NCI-H748 (cell line): ENCODE data around the gene WBP1L.
"Not testable (repeated sequence)": the region's sequence is repeated elsewhere in the genome, so short reads cannot be mapped to it uniquely, and the experiment has no call there.

Experiments used
- DNase-seq: peaks from one replicate; lab custom pipeline; 2025; ENCODE audit not compliant: unreplicated experiment; lab: John Stamatoyannopoulos, UW

The WBP1L gene

DNA sequence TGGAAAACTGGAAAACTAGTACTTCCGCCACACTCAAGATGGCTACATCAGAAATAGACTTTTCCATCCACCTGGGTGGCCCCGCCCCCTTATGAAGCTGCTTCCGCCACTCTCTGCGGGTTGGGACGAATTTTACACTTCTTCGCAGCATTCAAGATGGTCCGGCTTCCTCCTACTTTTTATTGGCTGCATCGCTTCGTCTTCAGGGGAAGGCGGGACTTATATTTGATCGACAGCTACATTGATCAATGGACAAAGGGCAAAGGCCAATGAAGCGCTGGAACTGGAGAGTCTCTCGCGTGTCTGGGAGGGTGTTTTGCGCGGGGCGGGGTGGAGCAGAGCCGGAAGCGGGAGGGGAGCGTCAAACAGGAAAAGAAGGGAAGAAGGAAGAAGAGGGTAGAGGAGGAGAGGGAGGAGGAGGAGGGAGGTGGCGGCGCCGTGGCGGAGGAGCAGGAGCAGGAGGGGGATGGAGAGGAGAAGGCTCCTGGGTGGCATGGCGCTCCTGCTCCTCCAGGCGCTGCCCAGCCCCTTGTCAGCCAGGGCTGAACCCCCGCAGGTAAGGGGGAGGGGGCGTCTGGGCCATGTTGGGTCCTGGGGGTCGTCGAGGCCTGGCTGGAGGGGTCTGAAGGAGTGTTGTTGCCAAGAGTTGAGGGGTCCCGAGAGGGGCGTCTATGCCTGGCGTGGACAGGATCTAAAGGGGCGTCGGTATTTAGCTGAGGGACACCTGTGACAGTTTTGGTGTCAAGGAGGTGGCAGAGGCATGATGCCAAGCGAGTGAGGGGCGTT, at the start of gene WBP1L:
WBP1L (plus strand) TSS at position 361 of the 786 bp plus-strand sequence; CDS start at position 467, 106 bp downstream.
- DNase-seq = peak; percentile 97

- not testable (repeated sequence) for DNase-seq
Measured at GRCh38 chr10:102695401-102695800, 48.3 kb upstream of the WBP1L start.

DNA sequence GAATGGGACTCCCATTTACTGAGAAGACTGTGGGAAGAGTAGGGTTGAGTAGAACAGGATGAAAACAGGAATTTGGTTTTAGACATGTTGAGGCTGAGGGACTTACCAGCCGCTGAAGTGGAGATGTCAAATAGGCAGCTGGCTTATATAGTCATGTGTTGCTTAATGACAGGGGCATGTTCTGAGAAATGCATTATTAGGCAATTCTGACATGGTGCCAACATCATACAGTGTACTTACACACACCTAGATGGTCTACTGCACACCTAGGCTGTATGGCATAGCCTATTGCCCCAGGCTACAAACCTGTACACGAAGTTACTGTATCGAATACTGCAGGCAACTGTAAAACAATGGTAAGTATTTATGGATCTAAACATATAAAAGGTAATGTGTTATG, 47.0 kb upstream of the WBP1L start:
- no peak for DNase-seq

GRCh38 chr10:102698894-102699293, 44.9 kb upstream of the WBP1L start:
- DNase-seq = no peak

GRCh38 chr10:102701272-102701671, 42.5 kb upstream of the WBP1L start:
- no peak for DNase-seq

DNA sequence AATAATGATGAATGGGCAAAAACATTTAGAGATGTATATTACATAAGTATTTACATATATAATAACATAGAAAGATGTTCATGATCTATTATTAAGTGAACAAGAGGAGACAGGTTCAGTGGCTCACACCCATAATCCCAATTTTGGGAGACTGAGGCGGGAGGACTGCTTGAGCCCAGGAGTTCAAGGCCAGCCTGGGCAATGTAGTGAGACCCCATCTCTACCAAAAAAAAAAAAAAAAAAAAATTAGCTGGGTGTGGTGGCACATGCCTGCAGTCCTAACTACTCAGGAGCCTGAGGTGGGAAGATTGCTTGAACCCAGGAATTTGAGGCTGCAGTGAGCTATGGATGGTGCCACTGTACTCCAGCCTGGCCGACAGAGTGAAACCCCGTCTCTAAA, 42.0 kb upstream of the WBP1L start:
- no peak for DNase-seq

GRCh38 chr10:102702742-102703141, 41.0 kb upstream of the WBP1L start:
- no peak for DNase-seq

DNA sequence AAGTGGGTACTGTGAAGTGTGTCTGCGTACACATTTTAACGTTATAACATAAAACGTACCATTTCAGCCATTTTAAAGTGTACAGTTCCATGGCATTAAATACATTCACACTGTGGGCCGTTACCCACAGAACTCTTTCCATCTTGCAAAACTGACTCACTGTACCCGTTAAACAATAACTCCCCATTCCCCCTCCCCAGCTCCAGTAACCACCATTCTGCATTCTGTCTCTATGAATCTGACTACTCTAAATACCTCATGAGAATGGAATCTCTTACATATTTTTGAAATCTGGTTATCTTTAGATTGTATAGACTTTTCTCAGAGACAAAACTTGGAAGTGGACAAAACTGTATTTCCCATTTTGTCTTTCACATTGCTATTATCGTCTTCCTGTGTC, 38.8 kb upstream of the WBP1L start:
- DNase-seq = no peak

DNA sequence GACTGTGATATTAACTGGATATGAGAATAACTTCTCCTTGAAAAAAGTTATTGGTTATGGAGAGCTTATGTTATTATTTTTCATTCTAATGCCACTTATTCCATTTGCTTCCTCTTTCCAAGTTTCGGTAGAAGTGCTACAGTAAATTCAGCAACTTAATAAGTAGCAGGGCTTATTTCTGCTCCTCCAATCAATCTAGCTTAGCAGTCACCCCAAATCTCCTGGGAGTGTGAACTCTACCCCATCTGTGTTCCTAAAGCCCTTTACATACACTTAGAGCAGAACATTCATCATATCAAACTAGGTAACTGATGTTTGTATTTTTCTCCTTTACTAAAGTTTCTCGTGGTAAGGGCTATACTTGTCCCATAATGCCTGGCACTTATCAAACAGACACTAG, 38.2 kb upstream of the WBP1L start:
- DNase-seq = no peak

DNA sequence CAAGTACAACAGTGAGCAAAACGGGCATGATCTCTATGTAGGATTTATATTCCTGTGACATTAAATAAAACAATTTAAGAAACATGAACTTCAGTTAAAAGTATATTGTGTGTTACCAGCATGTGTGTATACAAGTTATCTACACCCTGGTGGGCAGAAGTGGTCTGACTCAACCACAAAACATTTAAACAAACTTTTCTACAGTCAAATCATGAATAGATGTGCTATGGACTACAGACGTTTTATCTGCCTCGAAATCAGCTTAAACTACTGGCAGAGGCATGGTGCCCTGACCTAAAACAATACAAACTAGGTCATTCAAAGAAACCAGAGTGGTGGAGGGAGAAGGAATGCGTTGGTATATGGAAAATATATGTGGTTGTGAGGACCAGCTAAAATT, 33.1 kb upstream of the WBP1L start:
- DNase-seq = no peak

GRCh38 chr10:102712089-102712488, 31.7 kb upstream of the WBP1L start:
- no peak for DNase-seq

- no peak for DNase-seq
Measured at GRCh38 chr10:102712843-102713538, 30.8 kb upstream of the WBP1L start.

GRCh38 chr10:102713539-102713813, 30.3 kb upstream of the WBP1L start:
- no peak for DNase-seq

DNA sequence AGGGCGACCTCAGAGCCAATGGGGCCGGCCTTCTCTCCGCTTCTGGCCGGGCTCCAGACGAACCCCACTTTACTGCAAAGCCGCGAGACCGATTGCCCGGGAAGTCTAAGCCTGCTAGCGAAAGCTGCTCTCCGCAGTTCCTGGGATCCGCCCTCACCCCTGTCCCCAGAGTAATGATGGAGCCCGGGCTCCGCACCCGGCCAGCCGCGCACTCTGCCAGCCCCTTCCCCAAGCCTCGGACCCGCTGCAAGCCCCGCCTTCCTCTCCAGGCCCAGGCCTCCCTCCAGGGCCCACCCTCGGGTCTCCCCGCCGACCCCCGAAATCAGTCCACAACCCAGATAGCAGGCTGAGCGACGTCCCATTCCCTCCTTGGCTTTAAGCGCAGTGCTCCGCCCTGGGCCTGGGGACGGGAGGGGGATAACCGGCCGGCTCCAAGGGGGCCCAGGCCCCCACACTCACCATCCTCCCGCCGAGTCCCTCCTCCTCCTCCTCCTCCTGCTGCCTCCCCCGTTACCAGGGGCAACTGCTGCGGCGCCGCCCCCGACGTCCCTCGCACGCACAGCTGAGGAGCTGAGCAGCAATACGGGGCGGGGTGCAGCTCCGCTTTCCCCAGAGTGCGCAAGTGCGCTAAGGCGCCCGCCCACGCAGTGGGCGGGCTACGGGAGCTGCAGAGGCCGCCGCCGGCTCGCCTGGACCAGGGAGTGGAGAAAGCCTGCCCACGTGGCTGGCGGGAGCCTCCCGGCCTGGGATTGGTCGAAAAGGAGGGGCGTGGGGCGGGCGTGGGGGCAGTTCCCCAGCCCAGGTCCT, 29.7 kb upstream of the WBP1L start, which contains the start of gene ARL3:
ARL3 (minus strand) TSS at position 584 of the 807 bp plus-strand sequence; CDS start at position 462, 122 bp downstream.
- DNase-seq = peak; percentile 98

GRCh38 chr10:102714621-102715455, 28.9 kb upstream of the WBP1L start, which contains the start of gene SFXN2:
SFXN2 (plus strand) TSS chr10:102714636; CDS start chr10:102726637, 12,001 bp downstream.
- DNase-seq = peak; percentile 52

GRCh38 chr10:102715880-102716279, 27.9 kb upstream of the WBP1L start:
- DNase-seq = no peak

DNA sequence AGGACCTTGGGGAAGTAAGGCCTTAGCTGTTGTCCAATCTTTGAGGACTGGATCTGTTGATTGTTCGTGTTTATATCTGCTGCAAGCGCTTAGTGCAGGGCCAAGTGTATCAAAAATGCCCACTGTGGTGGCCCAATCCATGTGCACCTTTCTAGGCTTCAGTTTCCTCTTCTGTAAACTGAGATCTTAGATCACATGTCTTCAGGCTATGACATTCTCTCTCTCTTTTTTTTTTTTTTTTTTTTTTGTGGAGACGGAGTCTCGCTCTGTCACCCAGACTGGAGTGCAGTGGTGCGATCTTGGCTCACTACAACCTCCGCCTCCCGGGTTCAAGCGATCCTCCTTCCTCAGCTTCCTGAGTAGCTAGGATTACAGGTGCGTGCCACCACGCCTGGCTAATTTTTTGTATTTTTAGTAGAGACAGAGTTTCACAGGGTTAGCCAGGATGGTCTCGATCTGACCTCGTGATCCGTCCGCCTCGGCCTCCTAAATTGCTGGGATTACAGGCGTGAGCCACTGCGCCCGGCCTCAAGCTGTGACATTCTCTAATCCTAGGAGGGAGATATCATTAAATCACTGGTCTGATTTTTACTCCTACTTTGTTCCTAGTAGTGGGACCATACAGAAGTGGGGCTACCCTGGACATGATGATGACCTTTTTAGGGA, 26.7 kb upstream of the WBP1L start:
- not testable (repeated sequence) for DNase-seq

- DNase-seq = no peak
Measured at GRCh38 chr10:102718220-102718619, 25.5 kb upstream of the WBP1L start.

- DNase-seq = no peak
Measured at GRCh38 chr10:102720337-102720736, 23.4 kb upstream of the WBP1L start.

- no peak for DNase-seq
Measured at GRCh38 chr10:102720775-102721301, 22.9 kb upstream of the WBP1L start.
